CD4-positive, alpha-beta T cell treated with Interleukin-17A for 1 hour (primary cell): ENCODE results near the gene FN3KRP.
"Not testable (repeated sequence)": the region's sequence is repeated elsewhere in the genome, so short reads cannot be mapped to it uniquely, and the experiment has no call there.

Experiments used
- DNase-seq: peaks from one replicate; pipeline ENCODE4 v3.0.0-alpha.2; 2020

The FN3KRP gene

DNA sequence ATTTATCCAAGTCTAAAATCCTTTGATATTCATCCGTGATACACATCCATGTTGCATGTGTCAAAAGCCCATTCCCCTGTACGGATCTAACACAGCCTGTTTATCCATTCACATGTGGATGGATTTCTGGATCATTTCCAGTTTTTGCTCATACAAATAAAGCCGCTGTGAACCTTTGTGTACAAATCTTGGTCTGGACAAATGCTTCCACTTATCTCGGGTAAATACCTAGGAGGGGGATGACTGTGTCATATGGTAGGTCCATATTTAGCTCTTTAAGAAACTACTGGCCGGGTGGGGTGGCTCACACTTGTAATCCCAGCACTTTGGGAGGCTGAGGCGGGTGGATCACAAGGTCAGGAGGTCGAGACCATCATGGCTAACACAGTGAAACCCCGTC is 29.0 kb downstream of the FN3KRP start:
- DNase-seq: no peak

DNA sequence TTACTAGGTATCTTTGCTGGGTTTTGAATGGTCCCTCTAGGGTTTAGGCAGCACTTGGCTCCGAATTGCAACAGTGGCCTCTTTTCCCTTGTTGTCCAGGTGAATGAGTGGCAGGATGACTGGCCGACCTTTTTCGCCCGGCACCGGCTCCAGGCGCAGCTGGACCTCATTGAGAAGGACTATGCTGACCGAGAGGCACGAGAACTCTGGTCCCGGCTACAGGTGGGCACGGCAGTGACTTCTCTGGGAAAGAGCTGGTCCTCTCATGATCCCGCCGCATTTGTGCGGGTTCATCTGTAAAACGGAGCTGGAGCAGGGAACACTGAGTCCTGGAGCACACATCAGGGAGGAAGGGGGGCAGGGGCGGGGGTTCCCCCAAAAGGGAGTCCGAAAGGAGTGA is 32.2 kb downstream of the FN3KRP start:
- DNase-seq: no peak

DNA sequence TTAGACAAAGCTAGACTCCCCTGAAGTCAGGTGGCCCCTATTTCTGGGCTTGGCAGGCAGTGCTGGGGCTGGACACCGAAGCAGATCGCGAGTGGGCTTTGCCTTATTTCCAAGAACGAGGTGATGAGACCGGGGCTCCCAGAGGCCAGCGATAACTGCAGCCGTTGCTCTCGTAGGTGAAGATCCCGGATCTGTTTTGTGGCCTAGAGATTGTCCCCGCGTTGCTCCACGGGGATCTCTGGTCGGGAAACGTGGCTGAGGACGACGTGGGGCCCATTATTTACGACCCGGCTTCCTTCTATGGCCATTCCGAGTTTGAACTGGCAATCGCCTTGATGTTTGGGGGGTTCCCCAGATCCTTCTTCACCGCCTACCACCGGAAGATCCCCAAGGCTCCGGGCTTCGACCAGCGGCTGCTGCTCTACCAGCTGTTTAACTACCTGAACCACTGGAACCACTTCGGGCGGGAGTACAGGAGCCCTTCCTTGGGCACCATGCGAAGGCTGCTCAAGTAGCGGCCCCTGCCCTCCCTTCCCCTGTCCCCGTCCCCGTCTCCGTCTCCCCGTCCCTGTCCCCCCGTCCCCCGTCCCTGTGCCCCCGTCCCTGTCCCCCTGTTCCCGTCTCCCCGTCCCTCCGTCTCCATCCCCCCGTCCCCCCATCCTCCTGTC is 33.9 kb downstream of the FN3KRP start:
- no peak for DNase-seq

DNA sequence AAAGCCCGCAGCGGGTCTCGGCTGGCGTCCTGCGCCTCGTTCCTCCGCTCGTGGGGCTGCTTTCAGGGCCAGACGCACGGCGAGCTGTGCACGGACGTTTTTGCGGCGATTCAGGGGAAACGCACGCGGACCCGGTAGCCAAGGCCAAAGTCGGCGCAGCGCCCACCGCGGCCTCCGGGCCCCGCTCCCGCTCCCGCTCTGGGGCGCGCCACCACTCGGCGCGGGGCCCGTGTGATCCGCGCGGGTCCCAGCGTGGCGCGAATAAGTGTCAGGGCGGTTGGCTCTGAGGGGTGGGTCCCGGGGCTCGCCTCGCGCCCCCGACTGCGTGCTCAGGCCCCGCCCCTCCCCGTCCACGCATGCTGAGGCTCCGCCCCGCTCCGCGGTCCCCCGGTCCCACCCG is 34.7 kb downstream of the FN3KRP start:
- no peak for DNase-seq

DNA sequence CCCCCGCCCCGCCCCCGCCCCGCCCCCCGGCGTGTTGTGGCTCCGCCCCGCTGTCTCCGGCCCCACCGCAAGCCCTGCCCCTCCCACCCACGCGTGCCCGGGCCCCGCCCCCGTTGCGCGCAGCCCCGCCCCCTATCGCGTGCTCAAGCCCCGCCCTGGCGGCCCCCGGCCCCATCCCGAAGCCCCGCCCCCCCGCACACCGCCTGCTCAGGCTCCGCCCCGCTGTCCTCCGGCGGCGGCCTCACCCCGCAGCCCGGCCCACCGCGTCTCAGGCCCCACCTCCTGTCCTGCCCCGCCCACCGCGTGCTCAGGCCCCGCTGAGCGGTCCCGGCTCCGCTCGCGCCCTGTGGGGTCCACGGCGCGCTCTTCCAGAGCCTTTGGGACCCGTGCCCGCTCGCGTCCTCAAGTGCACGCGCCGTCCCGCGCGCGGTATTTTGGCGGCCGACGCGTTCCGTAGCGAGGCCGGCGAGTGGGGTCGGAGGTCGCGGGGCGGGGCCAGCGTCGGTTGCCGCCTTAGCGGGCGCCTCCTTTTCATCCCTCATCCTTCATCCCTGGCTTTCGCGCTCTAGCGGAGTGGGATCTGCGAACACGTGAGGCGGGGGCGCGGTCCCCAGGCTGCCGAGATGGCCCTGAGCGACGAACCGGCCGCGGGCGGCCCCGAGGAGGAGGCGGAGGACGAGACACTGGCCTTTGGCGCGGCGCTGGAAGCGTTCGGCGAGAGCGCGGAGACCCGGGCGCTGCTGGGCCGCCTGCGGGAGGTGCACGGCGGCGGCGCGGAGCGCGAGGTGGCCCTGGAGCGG is 35.3 kb downstream of the FN3KRP start, which contains the start of gene TBCD:
Gene TBCD (plus strand): TSS at position 495 of the 800 bp plus-strand sequence. CDS start 129 bp downstream, at position 624.
- DNase-seq: peak; percentile 86

DNA sequence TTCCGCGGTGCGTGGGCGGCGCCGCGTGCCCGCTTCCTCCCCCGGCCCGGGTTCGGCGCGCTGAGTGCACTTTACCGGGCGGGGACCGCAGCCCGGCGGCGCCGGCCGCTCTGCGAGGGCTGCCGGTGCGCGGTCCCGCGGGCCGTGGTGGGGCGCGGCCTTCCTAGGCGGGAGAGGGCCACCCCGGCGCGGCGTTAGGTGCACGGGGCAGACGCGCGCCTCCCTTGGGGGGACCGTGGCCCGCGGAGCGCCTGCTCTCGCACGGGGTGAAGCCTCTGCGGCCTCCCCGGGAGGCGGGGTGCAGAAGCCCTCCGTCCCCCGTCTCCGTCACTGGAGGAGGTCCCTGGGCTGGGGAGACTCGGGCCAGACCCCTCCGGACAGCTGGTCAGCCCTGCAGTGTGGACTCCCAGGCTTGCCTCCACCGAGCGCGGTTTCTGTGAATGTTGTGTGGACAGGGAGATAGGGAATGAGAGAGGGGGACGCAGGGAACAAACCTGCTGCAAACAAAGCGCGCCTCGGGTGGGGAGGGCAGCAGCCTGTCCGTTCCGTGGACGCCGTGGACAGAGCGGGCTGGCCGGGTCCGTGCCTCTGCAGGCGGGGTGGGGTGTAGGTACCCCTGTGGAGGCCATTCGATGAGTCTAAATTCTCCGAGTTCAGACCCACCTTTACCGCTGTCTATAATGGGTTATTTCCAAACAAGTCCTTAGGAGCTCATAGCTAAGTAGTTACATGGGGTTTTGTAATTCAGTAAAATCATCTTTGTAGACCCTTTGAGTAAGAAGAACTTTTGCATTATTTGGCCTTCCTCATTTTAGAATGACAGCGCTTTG is 36.1 kb downstream of the FN3KRP start:
- DNase-seq: no peak

DNA sequence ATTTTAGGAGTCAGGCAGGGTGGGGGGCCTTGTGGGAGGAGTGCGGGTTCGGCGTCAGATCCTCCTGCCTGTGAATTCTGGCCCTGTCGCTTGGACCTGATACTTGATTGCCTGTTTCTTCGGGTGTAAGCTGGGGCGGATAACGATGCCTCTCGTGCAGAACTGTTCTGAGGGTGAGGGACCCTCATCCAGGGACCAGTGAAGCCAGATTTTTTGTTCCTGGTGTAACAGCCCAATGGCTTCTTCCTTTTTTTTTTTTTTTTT is 36.6 kb downstream of the FN3KRP start:
- DNase-seq: no peak

DNA sequence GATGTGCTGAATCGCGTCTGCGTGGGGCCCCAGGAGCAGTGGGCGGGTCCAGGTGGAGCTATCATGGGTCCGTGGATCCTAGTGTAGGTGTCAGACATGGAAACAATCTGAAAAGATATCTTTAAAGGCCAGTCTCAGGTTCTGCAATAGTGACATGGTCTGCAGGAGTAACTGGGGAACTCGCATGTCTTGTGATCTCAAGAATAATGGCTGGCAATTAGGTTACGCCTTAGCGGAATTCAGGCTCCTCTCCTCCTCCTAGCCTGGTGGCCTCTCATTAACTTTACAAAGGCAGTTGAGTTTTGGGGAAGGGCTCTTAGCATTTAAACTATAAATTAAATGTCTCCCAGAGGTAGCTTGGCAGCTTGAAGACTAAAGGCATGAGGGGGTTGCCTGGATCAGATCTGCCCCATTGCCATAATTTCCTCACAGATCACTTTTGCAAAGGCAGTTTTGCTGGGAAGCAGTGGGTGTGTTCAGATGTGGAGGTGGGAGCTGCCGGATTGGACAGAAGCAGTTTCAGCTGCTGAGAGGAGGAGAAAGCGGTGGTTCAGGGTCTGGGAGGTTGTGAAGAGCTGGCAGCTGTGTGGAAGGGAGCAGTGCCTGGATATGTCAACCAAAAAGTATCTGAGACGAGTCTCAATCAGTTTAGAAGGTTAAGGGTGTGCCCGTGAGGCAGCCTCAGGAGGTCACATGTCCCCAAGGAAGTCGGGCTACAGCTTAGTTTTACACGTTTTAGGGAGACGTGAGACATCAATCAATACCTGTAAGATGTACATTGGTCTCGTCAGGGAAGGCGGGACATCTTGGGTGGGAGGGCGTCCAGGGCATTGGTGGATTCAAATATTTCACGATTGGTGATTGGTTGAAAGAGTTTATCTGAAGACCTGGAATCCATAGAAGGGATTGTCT is 38.0 kb downstream of the FN3KRP start:
- no peak for DNase-seq

DNA sequence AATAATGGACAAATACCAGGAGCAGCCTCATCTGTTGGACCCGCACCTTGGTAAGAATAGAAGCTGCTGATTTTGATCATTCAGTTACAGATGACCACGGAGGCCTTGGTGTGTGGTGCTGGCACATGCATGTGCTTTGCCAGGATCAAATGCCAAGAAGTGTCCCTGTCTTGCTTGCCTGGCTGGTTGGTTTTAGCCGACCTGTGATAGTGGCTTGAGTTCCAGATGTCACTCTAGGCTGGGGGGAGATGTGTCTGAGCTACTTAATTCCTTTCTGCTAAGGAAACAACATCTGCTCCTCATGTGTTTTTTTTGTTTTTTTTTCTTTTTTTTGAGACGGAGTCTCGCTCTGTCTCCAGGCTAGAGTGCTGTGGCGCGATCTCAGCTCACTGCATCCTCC is 39.7 kb downstream of the FN3KRP start:
- DNase-seq: no peak

DNA sequence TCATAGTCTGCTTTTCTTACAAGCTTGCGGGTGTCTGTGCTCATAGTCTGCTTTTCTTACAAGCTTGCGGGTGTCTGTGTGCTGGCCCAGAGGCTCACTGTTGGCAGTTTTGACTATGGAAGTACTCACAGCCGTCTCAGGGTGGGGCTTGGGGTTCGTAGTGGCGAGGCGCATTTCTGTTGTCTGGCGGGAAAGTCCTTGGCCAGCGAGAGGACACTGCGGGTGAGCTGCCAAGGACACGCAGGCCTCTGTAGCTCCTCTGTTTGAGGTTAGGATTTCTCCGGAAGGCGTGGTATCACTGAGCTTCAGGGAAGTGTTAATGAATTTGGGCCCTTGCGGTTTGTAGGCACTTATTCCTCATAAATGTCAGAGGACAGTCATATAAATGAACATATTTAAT is 48.9 kb downstream of the FN3KRP start:
- no peak for DNase-seq

DNA sequence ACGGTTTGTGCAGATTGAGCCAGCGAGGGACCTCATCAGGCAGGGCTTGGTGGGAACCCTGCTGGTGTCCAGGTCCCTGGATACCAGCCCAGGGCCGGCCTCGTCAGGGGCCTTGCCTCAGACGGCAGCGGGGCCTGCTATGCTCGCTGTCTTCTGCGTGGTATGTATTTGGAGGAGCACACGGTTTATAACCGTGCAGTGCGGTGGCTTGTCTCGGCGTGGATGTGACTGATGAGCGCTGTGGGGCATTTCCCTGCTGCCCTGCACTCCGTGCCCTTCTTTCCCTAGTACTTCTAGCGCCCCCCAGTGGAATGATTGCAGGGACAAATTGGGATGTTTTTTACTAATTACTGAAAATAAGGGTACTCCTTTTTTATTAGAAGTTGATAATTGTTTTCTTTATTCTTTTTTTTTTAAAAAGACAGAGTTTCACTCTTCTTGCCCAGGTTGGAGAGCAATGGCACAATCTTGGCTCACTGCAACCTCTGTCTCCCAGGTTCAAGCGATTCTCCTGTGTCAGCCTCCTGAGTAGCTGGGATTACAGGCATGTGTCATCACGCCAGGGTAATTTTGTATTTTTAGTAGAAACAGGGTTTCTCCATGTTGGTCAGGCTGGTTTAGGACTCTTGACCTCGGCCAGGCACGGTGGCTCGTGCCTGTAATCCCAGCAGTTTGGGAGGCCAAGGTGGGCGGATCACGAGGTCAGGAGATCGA is 50.7 kb downstream of the FN3KRP start:
- DNase-seq: peak; percentile 43

DNA sequence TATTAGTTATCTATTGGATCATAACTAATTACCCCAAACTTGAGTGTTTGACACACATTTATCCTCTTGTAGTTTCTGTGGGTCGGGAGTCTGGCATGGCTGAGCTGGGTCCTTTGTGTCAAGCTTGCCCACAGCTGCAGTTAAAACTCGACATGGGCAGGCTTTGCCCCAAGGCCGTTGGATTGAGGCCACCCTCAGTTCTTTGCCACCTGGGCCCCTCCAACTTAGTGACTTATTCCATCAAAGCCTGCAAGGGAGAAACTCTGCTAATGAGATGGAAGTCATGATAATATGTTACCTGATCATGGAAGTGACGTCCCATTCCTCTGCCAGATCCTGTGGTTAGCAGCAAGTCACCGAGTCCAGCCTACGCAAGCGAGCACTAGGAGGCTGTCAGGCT is 52.5 kb downstream of the FN3KRP start:
- DNase-seq: no peak

DNA sequence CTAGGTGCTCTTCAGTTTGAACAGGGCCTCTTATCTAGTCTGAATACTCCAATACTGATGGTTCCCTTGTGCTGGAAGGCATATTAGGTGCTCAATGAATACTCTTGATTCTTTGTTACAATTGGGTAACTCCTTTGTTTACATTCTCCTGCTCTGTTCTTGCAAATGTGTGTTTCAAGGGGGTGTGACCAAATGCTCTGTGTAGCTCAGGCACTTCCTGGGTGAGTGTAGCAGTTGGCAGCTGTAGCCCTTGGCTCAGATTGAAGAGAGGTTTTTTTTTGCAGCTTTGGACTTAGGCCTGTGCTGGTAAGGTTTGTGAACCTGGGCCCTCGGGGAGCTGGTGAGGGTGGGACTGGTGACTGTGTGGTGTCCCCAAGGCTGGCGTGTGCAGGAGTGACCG is 55.5 kb downstream of the FN3KRP start:
- DNase-seq: no peak

DNA sequence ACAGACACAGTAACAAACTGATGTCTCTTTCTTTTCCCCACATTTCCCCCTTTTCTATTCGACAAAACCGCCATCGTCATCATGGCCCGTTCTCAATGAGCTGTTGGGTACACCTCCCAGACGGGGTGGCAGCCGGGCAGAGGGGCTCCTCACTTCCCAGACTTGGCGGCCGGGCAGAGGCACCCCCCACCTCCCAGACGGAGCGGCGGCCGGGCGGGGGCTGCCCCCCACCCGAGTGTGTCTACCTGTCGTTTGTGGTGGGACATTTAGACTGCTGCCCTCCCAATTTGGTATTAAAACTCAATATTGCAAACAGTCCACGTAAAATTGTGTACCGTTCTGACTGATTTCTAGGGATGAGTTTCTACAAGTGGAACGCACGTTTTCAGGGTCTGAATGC is 58.0 kb downstream of the FN3KRP start:
- not testable (repeated sequence) for DNase-seq

DNA sequence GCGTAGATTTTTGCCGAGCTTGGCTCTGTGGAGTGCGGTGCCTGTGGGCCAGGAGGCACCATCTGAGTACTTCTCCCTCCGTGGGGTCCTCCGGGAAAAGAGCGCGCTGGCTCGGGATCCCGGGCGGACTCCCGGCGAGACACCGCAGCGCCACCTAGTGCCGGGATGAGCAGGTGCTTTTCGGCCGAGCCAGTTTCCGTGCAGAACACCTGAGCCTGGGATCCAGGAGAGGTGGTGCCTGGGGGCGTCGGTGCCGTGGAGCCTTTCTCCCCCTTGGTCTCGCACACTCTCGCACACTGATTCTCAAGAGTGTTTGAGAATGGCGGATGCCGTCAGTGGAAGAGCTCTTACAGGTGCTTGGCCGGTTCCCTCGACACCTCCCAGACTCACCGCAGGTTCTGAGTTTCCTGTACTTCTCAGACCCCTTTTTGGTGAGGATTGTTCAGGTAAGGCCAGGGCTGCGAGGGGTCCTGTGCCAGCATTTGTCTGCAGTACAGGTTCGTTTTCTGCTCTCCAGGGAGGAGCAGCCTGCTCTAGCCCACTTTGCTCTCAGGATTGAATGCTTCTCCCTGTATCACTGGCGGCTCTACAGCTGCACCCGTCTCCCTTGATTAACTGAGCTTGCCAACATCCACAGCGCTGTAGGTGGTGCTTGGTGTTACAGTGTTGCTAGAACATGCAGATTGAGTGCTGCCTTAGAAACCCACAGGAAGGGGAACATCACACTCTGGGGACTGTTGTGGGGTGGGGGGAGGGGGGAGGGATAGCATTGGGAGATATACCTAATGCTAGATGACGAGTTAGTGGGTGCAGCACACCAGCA is 58.7 kb downstream of the FN3KRP start:
- peak; percentile 41 for DNase-seq

DNA sequence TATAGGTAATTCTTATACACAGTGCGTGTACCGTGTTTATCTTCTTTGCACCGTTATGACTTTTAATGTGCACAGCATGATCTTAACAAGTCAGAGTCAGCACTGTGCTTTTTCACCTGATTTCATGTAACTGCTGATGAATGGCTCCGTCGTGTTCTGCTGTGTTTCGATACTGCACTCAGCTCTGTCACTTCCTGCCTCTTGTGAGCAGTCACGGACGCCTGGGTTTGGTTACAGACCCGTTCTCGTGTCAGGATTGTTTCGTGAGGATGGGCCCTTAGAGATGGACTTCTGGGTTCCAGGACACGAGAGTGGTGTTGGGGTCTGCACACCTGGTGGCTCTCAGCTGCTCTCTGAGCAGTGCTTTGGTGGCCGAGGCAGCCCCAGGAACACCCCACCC is 59.9 kb downstream of the FN3KRP start:
- no peak for DNase-seq
